Adrenal gland (tissue), 5 donors: ENCODE results near the gene RET.

ENCODE experiments used
- CTCF ChIP-seq, 6 experiments: fragments of 450-650 bp in 4 of 6; fragments of 200-600 bp in 2 of 6; sonication (generic) in 1 of 6; IDR thresholded peaks; 1 replicate in 5 of 6; 2 replicates in 1 of 6; pipeline versions ENCODE4 v1.5.1 to v1.8.0; 2016 to 2021; ENCODE audit warnings: antibody characterized with exemption in 6 of 6, mild to moderate bottlenecking in 2 of 6, moderate library complexity in 1 of 6
- POLR2A ChIP-seq, 2 donors: fragments of 450-650 bp; IDR thresholded peaks; one replicate each; pipeline ENCODE4 v1.6.1; 2017; ENCODE audit warnings: antibody characterized with exemption in 2 of 2, mild to moderate bottlenecking in 2 of 2, moderate library complexity in 1 of 2
- donor health status: DM: no; HTN: no; CAD: no.

- TF ChIP-seq CTCF (IDR thresholded peaks at IDR 0.05) (no peak), POLR2A (IDR thresholded peaks at IDR 0.05) (peak in 1 of 2 donors; percentile 34)
Observed at GRCh38 chr10:43076876-43077420, at the start of gene RET.
